Measurements from ENCODE around the gene CACNB2.

CACNB2 gene

GRCh38 chr10:18233775-18234174 lies 93.6 kb downstream of the CACNB2 start:
- no peak for DNase-seq

- no peak for DNase-seq
Observed at GRCh38 chr10:18235477-18235876, 95.3 kb downstream of the CACNB2 start.

DNA sequence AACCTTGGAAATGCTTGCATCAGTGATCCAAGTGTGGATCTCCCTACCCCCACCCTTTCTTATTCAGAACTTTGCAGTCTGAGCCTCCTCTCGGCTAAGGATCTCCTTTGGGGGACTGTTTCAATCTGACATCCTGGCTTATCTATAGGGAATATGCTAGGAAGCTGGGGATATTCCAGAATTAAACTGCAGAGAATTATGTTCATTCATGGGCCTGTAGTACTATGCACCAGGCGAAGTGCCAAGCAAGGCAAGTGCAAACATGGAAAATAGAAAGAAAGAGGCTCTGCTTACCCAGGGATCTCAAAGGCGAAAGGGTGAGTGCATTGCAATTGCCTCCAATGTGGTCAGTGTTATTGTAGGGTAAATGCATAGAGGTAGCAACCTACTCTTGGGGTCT lies 96.5 kb downstream of the CACNB2 start:
- no peak for DNase-seq

- DNase-seq, result no peak
Observed at GRCh38 chr10:18238870-18239485, 98.8 kb downstream of the CACNB2 start.

GRCh38 chr10:18240185-18240882 lies 100.1 kb downstream of the CACNB2 start:
- DNase-seq, result no peak

GRCh38 chr10:18246967-18247366 lies 106.7 kb downstream of the CACNB2 start:
- DNase-seq, result no peak

GRCh38 chr10:18252086-18252485 lies 111.9 kb downstream of the CACNB2 start:
- no peak for DNase-seq

DNA sequence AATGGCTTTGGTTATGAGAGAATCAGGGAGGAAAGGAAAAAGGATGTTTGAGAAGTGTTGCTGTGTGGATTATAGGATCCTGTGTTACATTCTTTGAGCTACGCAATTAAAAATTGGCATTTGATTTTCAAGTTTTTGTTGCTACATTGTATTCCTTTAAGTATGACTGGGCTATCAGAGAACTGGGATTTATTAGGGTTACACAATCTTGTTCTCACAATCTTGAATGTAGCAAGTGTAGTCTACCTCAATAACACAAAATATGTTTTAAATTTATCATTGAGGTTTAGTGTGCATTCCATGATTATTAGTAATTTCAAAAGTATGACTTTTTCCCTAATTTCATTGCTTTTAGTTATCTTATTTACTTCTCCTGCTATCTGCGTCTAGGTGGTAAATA lies 113.9 kb downstream of the CACNB2 start:
- DNase-seq, result no peak

- DNase-seq, result no peak
Observed at GRCh38 chr10:18254692-18255091, 114.5 kb downstream of the CACNB2 start.

- DNase-seq, result no peak
Observed at GRCh38 chr10:18260310-18260922, 120.2 kb downstream of the CACNB2 start.

- no peak for DNase-seq
Observed at GRCh38 chr10:18261063-18261610, 120.9 kb downstream of the CACNB2 start.

DNA sequence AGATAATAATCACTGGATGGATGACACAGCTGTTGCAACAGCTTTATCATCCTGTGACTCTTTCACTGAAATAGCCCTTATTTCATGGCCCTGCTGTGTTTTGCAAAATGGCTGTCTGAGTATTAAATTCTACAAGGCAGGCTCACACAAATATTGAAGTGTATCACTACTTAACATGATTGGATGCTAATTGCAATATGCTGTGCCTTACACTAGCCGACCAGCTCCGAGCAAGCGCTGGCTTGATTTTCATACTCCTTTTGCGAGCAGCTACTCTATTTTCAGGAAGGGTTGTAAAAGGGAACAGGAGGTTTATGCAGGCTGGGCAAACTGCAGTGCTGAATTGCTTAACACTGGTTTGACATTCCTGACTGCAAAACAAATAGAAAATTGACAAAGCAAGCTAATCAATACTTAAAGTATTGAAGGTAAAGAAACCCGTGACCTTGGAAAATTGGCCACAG lies 121.6 kb downstream of the CACNB2 start:
- DNase-seq, result no peak

DNA sequence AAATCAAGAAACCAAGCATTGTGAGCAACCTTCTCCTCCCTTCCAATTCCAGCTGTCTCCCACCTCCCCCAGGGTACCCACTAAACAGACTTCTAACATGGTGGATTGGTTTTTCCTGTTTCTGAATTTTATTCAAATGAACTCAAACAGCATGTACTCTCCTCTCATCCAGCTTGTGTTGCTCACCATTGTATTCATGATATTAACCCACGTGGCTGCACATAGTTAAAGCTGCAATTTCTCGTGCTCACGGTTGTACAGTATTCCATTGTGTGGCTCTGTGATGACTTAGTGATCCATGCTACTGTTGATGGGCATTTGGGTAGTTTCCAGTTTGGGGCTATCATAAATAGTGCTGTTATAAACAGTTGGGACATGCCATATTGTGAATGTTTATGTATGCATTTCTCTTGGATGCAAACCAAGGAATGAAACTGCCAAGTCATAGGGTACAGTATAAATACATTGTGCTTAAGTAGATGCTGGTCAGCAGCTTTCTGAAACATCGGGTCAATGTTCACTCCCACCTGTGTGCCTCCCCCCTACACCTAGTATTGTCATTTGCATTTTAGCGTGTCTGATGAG lies 124.3 kb downstream of the CACNB2 start:
- DNase-seq, result no peak

DNA sequence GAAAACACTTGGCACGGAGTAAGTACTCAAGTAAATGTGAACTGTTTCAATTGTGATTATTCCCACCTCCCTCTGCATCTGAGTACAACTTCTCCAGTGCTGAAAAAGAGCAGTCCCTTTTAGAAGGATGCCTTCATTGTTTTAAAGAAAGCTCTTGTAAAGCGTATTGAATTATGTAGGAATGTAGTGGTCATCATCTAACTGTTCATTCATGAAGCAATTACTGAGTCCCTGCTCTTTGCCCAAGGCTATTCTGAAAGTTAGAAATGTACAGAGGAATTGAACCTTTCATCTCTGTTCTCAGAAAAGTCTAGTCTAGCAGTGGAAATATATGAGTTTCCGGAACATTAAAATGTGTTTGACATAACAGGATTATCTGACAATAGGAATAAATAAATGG lies 127.8 kb downstream of the CACNB2 start:
- DNase-seq, result no peak

GRCh38 chr10:18271491-18271890 lies 131.3 kb downstream of the CACNB2 start:
- no peak for DNase-seq

GRCh38 chr10:18273039-18273438 lies 132.8 kb downstream of the CACNB2 start:
- no peak for DNase-seq

DNA sequence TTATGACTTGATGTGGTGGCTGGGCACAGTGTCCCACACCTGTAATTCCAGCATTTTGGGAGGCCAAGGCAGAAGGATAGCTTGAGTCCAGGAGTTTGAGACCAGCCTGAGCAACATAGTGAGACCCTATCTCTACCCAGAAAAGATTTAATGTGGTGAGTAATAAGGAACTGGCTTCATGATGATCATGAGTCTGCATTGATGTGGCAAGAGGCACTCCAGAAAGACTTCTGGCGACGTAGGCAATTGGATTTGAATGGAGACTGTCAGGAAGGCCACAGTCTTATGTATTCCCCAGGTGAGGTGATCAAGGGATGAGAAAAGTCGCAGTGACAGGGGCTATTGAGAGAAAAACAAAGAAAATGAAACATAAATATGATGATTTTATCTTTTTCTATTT lies 138.0 kb downstream of the CACNB2 start:
- no peak for DNase-seq

DNA sequence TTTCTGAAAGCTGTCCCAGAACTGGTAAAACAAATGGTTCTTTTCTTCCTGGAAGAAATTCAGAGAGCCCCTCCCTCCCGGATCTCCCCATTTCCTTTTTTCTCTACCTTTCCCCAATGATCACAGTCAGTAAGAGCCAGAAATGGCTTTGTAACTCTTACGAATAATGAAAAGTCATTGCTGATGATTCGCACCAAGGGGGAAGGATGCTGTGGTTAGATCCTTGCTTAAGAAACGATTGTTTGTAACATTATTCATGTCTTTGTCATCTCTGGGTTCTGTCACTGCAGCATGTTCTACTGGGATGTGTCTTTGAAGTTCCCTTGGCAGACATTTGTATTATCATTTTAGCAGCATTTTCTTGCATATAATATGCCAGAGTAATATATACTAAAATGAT lies 138.9 kb downstream of the CACNB2 start:
- DNase-seq, result no peak

DNA sequence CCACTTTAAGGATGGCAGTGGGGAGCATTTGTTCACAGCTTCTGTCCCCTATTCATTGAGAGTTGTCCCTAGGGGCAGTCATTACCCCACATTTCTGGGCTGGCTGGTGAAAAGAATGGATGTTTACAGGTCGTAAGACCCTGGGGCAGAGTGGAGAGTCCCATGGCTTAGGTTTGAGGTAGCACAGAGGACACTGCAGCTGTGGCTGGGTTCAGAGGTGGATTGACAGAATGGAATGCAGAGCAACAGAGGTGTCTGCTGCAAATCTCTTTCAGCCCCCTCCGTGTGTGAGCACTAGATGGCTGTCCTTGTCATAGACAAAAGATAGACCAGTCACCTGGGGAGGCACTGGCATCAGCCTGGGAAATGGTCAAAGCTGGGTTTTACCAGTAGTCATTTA lies 141.9 kb downstream of the CACNB2 start:
- DNase-seq, result no peak

- no peak for DNase-seq
Observed at GRCh38 chr10:18290651-18291313, 150.6 kb downstream of the CACNB2 start.

DNA sequence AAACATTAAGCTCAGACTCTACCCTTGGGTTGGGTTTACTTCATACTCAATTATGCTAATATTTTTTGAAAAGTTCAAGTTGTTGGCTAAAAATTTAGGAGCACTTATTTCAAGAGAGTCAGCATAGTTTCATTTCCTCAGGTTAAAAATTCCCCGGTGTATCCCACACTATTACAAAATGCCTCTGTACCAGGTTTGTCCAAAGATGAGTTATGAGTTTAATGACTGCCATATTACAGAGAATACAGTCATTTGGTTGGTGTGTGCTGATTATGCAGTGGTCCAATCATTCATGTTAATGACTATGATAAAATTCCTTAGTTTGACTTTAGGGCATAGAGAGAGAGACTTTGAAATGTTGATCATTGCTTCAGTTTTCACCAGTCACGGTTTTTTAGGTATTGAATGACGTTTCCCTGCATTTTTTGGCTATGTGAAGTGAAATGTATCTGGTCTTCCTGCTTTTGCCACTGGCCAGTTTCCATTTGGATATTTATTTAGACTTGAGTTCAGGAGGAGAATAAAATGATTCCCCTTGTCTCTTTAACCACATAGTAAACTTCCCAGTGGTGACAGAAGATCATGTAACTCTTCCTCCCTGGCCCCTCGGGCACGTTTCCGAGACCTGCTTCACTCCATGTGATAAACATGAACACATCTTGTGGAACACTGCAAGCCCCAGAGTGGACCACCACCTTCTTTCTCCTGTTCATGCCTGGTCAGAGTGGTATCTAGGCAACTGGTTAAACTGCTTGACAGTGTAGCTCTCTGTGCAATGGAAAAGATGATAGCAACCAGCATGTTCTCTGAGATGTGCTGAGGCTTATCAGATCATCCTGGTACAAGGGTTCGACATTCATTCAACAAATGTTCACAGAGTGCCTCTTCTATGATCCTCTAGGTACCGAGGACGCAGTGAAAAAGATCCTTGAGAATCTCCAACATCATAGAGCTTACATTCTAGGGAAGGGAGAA lies 153.6 kb downstream of the CACNB2 start:
- no peak for DNase-seq

DNA sequence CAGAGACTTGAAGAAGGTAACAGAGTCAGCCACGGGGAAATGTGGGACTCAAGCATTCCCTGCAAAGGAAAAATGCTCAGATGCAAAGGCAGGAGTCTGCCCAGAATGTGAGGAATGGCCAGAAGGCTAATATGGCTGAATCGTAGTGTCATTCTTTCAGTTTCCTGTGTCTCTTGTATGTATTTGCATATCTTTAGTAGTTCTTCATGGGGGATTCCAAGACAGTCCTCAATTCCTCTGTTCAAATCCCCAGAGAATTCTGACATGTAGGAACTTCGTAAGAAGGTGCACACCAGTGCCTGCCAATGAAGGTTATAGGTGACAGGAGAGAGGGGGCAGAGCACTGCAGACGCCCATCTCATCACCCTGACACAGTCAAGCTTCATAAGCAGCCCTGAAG lies 154.4 kb downstream of the CACNB2 start:
- DNase-seq, result no peak

Measured in cortex of kidney (tissue), 1 donor.